GM19239 (cell line): ENCODE results near the gene STK35.
"Not testable (repeated sequence)": the region's sequence is repeated elsewhere in the genome, so short reads cannot be mapped to it uniquely, and the experiment has no call there.

Source experiments
- DNase-seq: peaks from one replicate; pipeline ENCODE4 v3.0.0; 2011; ENCODE audit warnings: low spot score; ENCODE audit not compliant: insufficient read length
- FAIRE-seq: peaks from 2 replicates; lab custom pipeline; 2011; peaks lifted over from hg19 to GRCh38; lab: Jason Lieb, UNC

Gene STK35

DNA sequence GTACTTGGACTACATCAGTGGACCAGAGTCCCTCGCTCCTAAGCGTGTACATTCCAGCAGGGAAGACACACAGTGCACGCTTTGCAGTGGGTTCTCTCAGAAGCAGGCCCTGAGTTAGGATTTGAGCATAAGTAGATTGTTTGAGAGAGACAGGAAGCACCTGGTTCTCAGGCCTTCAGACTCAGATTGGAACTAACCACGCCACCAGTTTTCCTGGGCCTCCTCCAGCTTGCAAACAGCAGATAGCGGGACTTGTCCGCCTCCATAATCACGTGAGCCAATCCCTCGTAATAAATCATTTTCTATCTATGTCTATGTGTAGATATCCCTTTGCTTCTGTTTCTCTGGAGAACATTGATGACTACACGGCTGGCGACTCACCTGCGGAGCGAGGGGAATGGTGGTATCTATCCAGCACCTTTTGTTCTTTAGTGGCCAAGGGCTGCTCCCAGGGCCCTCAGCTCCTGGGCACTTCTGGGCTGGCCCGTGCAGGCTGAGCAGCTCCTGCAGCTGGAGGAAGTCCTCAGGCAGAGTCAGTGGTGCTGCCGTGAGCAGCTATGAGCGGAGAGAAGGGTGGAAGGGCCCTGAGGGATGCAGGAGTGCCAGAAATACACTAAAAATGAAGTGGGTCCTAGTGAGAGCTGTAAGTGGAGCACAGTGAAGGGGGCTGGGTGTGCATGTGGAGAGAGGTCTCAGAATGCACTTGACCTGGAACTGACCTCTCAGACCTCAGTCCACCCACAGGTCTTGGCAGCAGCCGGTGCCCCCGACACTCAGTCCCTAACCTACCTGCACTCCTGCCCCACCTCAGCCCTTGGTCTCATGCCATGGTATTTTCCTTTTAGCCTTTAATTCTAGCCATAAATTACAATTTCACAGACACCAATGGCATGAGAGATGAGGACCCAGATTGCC, 76.9 kb downstream of the STK35 start:
- FAIRE-seq (no peak), DNase-seq (no peak)

DNA sequence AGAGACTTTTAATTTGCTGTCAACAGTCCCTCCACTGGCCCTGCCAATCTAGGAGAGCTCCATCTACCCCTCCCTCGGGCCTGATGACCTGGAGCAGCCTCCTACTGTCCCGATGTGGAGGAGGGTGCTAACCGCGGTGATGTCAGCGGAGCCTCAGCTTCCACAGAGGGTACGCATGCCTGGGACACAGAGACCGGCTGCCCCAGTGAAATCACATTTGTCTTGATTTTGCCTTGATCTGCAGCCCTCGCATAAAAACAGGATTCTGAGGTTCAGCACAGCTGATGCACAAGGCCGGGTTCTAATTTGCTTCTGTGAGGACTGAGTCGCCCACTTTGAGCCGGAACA, 77.6 kb downstream of the STK35 start:
- no peak for FAIRE-seq

DNA sequence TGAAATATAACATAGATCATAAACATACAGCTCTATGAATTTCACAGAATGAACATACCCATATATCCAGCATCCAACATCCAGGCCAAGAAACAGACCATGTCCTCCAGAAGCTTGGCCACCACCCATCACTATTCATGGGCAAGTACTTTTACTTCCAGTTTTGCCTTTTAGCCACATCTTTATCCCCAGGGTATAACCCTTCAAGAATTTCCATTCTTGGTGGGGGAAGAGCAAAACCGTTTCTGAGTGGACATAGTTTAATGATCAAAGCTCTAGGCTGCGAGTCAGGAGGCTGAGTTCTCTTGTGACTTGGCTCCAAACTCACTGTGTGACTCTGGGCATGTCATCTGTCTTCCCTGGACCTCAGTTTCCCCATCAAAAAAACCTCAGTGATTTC, 78.3 kb downstream of the STK35 start:
- FAIRE-seq (no peak), DNase-seq (no peak)

More for the DNA sequence above, 77.6 kb downstream of the STK35 start:
- DNase-seq, result no peak

DNA sequence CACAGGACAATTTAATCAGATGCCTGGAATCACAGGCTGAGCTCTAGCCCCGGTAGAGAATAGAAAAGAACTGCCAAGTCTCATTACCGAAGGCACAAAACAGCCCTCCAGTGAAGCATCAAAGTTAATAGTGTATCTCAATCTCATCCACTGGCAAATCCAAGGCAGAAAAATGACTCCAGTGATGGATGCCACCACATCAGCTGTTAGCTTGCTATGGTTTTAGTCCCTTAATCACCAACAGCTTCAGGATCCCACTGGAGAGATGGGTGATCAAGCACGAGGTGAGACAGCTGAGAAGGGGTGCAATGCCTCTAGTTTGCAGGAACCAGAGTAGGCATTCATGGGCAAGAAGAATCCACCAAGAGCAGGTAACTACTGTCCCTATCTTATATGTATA, 81.8 kb downstream of the STK35 start:
- DNase-seq, result no peak
- no peak for FAIRE-seq

DNA sequence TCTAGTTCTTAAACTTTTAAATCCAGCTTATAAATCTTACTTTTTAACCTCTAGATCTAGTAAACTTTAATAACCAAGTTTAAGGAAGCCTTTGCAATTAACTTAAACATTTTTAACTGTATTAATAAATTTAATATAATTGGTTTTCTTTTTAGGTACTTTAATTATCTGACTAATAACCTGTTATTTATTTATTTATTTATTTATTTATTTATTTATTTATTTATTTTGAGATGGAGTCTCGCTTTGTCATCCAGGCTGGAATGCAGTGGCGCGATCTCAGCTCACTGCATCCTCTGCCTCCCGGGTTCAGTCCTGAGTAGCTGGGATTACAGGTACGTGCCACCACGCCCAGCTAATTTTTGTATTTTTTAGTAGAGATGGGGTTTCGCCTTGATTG, 83.3 kb downstream of the STK35 start:
- DNase-seq, FAIRE-seq: not testable (repeated sequence)

DNA sequence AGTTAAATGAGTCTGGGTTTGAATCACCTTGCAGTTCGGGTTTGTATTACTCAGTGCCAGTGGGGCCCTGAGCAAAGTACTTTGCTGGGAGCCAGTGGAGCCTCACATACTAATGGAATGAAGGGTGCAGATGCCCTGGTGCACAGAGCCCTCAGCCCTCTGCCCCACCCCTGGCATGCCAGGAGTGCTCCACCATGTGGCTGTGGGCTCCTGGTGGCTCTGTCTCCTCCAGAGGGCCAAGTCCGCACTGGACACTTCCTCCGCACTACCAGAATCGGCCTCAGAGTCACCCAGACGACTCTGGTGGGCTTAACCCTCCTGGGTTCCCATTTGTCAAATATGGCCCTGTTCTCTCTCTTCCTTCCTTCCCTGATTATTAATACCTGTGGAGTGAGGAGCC, 94.0 kb downstream of the STK35 start:
- FAIRE-seq (no peak), DNase-seq (no peak)

DNA sequence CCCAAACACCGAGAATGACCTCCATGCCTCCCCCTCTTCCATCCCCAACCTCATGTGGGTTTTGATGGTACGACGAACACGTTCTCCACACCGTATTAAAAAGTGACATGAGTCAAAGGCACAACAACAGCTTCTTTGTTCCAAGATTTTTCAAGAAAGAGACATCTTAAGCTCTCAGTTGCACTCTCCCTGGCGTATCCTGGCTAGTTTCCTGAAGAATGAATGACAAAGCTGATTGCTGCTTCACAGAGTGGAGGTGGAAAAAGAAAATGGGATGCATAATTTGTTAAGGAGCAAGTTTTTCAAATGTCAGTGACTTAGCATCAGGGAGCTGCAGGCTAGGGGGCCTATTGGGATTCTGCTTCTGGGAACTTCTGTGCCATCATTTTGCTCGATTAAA, 95.5 kb downstream of the STK35 start:
- DNase-seq (no peak), FAIRE-seq (no peak)
